Measurements from ENCODE around the gene CCDC188. TPM values are rescaled to one million over a fixed set of nuclear protein-coding genes. Genes with fewer than 3 reads are reported as not detected.
A peak's percentile ranks its signal among the peaks of the same experiment; 100 is the strongest.

Gene CCDC188
- total and polyA plus RNA-seq, 10 of the 15 experiments (the other 5 are each of a cell fraction or from before 2014, with no cell fraction given) = not detected

- no TSS peak for BruUV-seq (replicated peaks)
- H3K36me3 ChIP-seq (ENCODE audit: control insufficient read depth in 2 of 2, insufficient read depth in 2 of 2, low read length in 1 of 2) = peaks cover 42 to 47% of the 10 kb centered on the region in 2 experiments
- no peaks in the 10 kb centered on the region for H3K27me3 ChIP-seq (replicated peaks in 1 of 2; ENCODE audit: control insufficient read depth in 2 of 2, insufficient read depth in 2 of 2, low read length in 1 of 2)
- H3K4me2 ChIP-seq (ENCODE audit: control insufficient read depth, insufficient read depth) = no peak overlapping the region
- in situ Hi-C loops (cut with MboI) = no loop called here
- POLR2A ChIA-PET = interaction anchor here (0.6 kb wide), 1 partner anchor 44 kb away, joined by 3 read pairs; no protein-coding TSS in a partner anchor
- CTCF ChIA-PET = no interaction called here
- no peak overlapping the region for H3K9ac ChIP-seq (ENCODE audit: control insufficient read depth, insufficient read depth, low read length)
- no peak for DNase-seq (ENCODE audit: low read depth, low spot score)
- H3K79me2 ChIP-seq (ENCODE audit: control insufficient read depth, insufficient read depth, low read length) = peaks cover 38% of the 10 kb centered on the region
- FAIRE-seq = no peak
- H3K27ac ChIP-seq (ENCODE audit: control insufficient read depth, insufficient read depth) = no peak overlapping the region
- WGBS (ENCODE audit: insufficient coverage, insufficient replicate concordance, low lambda C conversion rate, missing lambda C conversion rate) = 96% methylated on average over 13 of the region's 13 CpGs
- H3K4me3 ChIP-seq = no peak overlapping the region
- no peak for ATAC-seq
- H2AFZ ChIP-seq (ENCODE audit: control insufficient read depth, low read depth, low read length) = no peak overlapping the region
- RAD21 ChIA-PET (ENCODE audit: unreplicated experiment) = no interaction called here
- intact Hi-C loops (cut with micrococcal nuclease; ENCODE audit: unreplicated experiment) = no loop called here
- no peaks in the 10 kb centered on the region for H3K9me3 ChIP-seq (replicated peaks; ENCODE audit: control insufficient read depth, insufficient read depth, low read length)
- H3K4me1 ChIP-seq (ENCODE audit: control insufficient read depth, insufficient read depth, low read length) = peaks cover 12% of the 10 kb centered on the region
- 0 out of 2 replicates have a peak, but pooled peaks cover 2% of the 10 kb centered on the region for H4K20me1 ChIP-seq (ENCODE audit: control insufficient read depth, insufficient read depth)
- SMC1A ChIA-PET (ENCODE audit: uncharacterized antibody, unreplicated experiment) = no interaction called here
- TF ChIP-seq POLR2A (IDR thresholded peaks at IDR 0.05; ENCODE audit: low read depth, low read length) = peak; percentile 30
- no peak for TF ChIP-seq SIX5 (IDR thresholded peaks at IDR 0.05; ENCODE audit: low read depth, low read length, severe bottlenecking)
- TF ChIP-seq POLR2AphosphoS5 (IDR thresholded peaks at IDR 0.05; ENCODE audit: low read length) = no peak
- no peak for TF ChIP-seq GATAD2B (conservative IDR thresholded peaks at IDR 0.05; ENCODE audit: low read depth)
- no peak for TF ChIP-seq MEF2B (IDR thresholded peaks at IDR 0.05; ENCODE audit: partially characterized antibody, poor library complexity, severe bottlenecking)
- TF ChIP-seq RAD21 (IDR thresholded peaks at IDR 0.05; ENCODE audit: insufficient read depth, low read depth, low read length) = no peak
- TF ChIP-seq TARDBP (IDR thresholded peaks at IDR 0.05; ENCODE audit: borderline replicate concordance) = no peak
- no peak for TF ChIP-seq ZBTB40 (IDR thresholded peaks at IDR 0.05; ENCODE audit: borderline replicate concordance)
Measured at GRCh38 chr22:20123366-20124082, 27.3 kb downstream of the CCDC188 start.

Measured in GM12878 (cell line).